GM12878 (cell line): Measurements from ENCODE around the gene TEAD4. TPM values are rescaled to one million over a fixed set of nuclear protein-coding genes. Genes with fewer than 3 reads are reported as not detected.

Source experiments
- ATAC-seq: fragments of 200-7000 bp; cut with Tn5 transposase; 3 replicates; pipeline ENCODE4 v1.9.1; 2020; ENCODE audit warnings: mild to moderate bottlenecking, moderate library complexity
- BruUV-seq: library from RNA; stranded (reverse); fragments of 400-500 nt; replicated peaks from 2 replicates; lab custom pipeline; 2021; lab: Mats Ljungman, UMichigan
- CTCF ChIA-PET: fragments of 300-600 bp; sonication (Branson Sonifier 250); formaldehyde crosslinking; extraction: SDS; loops from one replicate; lab custom pipeline; 2021; ENCODE audit warnings: inconsistent platforms; lab: Yijun Ruan, JAX
- POLR2A ChIA-PET: fragments of 350-600 bp; formaldehyde crosslinking; extraction: SDS; loops from one replicate; lab custom pipeline; 2021; ENCODE audit warnings: inconsistent platforms; lab: Charles Lee
- RAD21 ChIA-PET: fragments of 300-600 bp; sonication (Branson Sonifier 250); formaldehyde crosslinking; loops from one replicate; lab custom pipeline; 2023; ENCODE audit warnings: antibody characterized with exemption; ENCODE audit not compliant: unreplicated experiment; lab: Charles Lee
- SMC1A ChIA-PET: fragments of 300-600 bp; sonication (Branson Sonifier 250); formaldehyde crosslinking; loops from one replicate; lab custom pipeline; 2023; ENCODE audit not compliant: unreplicated experiment, uncharacterized antibody; lab: Charles Lee
- DNase-seq: peaks from one replicate; pipeline ENCODE4 v3.0.0-alpha.2; 2011; ENCODE audit warnings: low read depth, low spot score
- FAIRE-seq: peaks from 3 replicates; lab custom pipeline; 2011; peaks lifted over from hg19 to GRCh38; lab: Jason Lieb, UNC
- H2AFZ ChIP-seq: 2 replicates; pipeline ENCODE4 v1.6.0; 2011; ENCODE audit warnings: low read depth, low read length, control low read depth; ENCODE audit not compliant: control insufficient read depth
- H3K27ac ChIP-seq: 2 replicates; pipeline ENCODE4 v1.5.1; 2011; ENCODE audit warnings: control low read depth; ENCODE audit not compliant: control insufficient read depth, insufficient read depth
- H3K27me3 ChIP-seq, 2 experiments: replicated peaks in 1 of 2; 2 replicates each; pipeline versions ENCODE4 v1.6.0 to v1.6.1; 2011; ENCODE audit warnings: low read length in 1 of 2; ENCODE audit not compliant: control insufficient read depth in 2 of 2, insufficient read depth in 2 of 2
- H3K36me3 ChIP-seq, 2 experiments: 2 replicates each; pipeline ENCODE4 v1.5.1; 2011; ENCODE audit warnings: low read length in 1 of 2; ENCODE audit not compliant: control insufficient read depth in 2 of 2, insufficient read depth in 2 of 2
- H3K4me1 ChIP-seq: 2 replicates; pipeline ENCODE4 v1.6.1; 2011; ENCODE audit warnings: mild to moderate bottlenecking, low read length, moderate library complexity, mixed read lengths; ENCODE audit not compliant: control insufficient read depth, insufficient read depth
- H3K4me2 ChIP-seq: 2 replicates; pipeline ENCODE4 v1.6.0; 2011; ENCODE audit warnings: control low read depth; ENCODE audit not compliant: control insufficient read depth, insufficient read depth
- H3K4me3 ChIP-seq: fragments of 200-600 bp; sonication (generic); 2 replicates; pipeline ENCODE4 v1.5.1; 2016
- H3K79me2 ChIP-seq: 2 replicates; pipeline ENCODE4 v1.6.0; 2011; ENCODE audit warnings: low read length; ENCODE audit not compliant: control insufficient read depth, insufficient read depth
- H3K9ac ChIP-seq: 2 replicates; pipeline ENCODE4 v1.8.0; 2011; ENCODE audit warnings: low read length, control low read depth, mixed read lengths; ENCODE audit not compliant: control insufficient read depth, insufficient read depth
- H3K9me3 ChIP-seq: replicated peaks from 3 replicates; pipeline ENCODE4 v1.5.1; 2011; ENCODE audit warnings: mild to moderate bottlenecking, low read length; ENCODE audit not compliant: control insufficient read depth, insufficient read depth
- H4K20me1 ChIP-seq: 2 replicates; pipeline ENCODE4 v1.6.0; 2011; ENCODE audit not compliant: control insufficient read depth, insufficient read depth
- CHD1 ChIP-seq: IDR thresholded peaks from 2 replicates; pipeline ENCODE4 v1.6.1; 2012; ENCODE audit warnings: low read depth, low read length, improper control_type of control experiment
- CREM ChIP-seq: IDR thresholded peaks from 2 replicates; pipeline ENCODE4 v1.6.1; 2014; ENCODE audit warnings: antibody characterized with exemption, low read depth
- FOS ChIP-seq: IDR thresholded peaks from 3 replicates; pipeline ENCODE4 v1.6.1; 2011; ENCODE audit warnings: borderline replicate concordance; ENCODE audit not compliant: insufficient read length; ENCODE audit errors: extremely low read depth
- IRF4 ChIP-seq: IDR thresholded peaks from 2 replicates; pipeline ENCODE4 v1.6.1; 2011; ENCODE audit warnings: low read depth, low read length
- KAT2A ChIP-seq: conservative IDR thresholded peaks from 2 replicates; pipeline ENCODE4 v1.6.1; 2011; ENCODE audit warnings: low read depth, low read length; ENCODE audit not compliant: control insufficient read depth
- MAX ChIP-seq: IDR thresholded peaks from 2 replicates; pipeline ENCODE4 v1.6.1; 2012; ENCODE audit warnings: low read depth, low read length, improper control_type of control experiment
- SMAD5 ChIP-seq: IDR thresholded peaks from 2 replicates; pipeline ENCODE4 v1.6.1; 2016; ENCODE audit warnings: antibody characterized with exemption, low read depth
- SMARCA5 ChIP-seq: fragments of 450-650 bp; IDR thresholded peaks from 2 replicates; pipeline ENCODE4 v1.6.1; 2017; ENCODE audit warnings: mild to moderate bottlenecking
- SP1 ChIP-seq: IDR thresholded peaks from one replicate; pipeline ENCODE4 v1.6.1; 2011; ENCODE audit warnings: low read depth, low read length
- SRF ChIP-seq, 2 experiments: IDR thresholded peaks; 2 replicates each; pipeline ENCODE4 v1.6.1; 2011; ENCODE audit warnings: low read depth in 2 of 2, low read length in 2 of 2, mild to moderate bottlenecking in 1 of 2, moderate library complexity in 1 of 2
- SUPT20H ChIP-seq: IDR thresholded peaks from 2 replicates; pipeline ENCODE4 v1.6.1; 2011; ENCODE audit warnings: low read depth, mild to moderate bottlenecking, low read length, moderate library complexity, borderline replicate concordance; ENCODE audit not compliant: control insufficient read depth
- TAF1 ChIP-seq: IDR thresholded peaks from 2 replicates; pipeline ENCODE4 v1.6.1; 2011; ENCODE audit warnings: mild to moderate bottlenecking, low read depth, low read length, borderline replicate concordance
- TARDBP ChIP-seq: IDR thresholded peaks from 2 replicates; pipeline ENCODE4 v1.6.1; 2016; ENCODE audit warnings: borderline replicate concordance
- TCF12 ChIP-seq: IDR thresholded peaks from 2 replicates; pipeline ENCODE4 v1.6.1; 2011; ENCODE audit warnings: low read depth, mild to moderate bottlenecking, low read length
- ZBTB11 ChIP-seq: fragments of 450-650 bp; formaldehyde crosslinking; IDR thresholded peaks from 2 replicates; pipeline ENCODE4 v1.5.0; 2022; ENCODE audit warnings: mild to moderate bottlenecking, missing genetic modification characterization
- ZZZ3 ChIP-seq: IDR thresholded peaks from 2 replicates; pipeline ENCODE4 v1.6.1; 2011; ENCODE audit warnings: low read depth; ENCODE audit not compliant: control insufficient read depth, insufficient read length
- WGBS: methylation state at CpG from one replicate; pipeline ENCODE4 v1.1.6; 2016; ENCODE audit warnings: low lambda C conversion rate; ENCODE audit not compliant: insufficient replicate concordance, insufficient coverage; ENCODE audit errors: missing lambda C conversion rate; 5-methylcytosine and 5-hydroxymethylcytosine counted together
- in situ Hi-C: fragments of 300-500 bp; cut with MboI; formaldehyde crosslinking; loops from 9 replicates; pipeline ENCODE4 v1.14.3; 2018; ENCODE audit warnings: mixed read lengths
- intact Hi-C: fragments of 100-400 bp; cut with micrococcal nuclease; formaldehyde crosslinking; loops from one replicate; pipeline ENCODE4 v1.14.2; 2022; ENCODE audit not compliant: unreplicated experiment
- polyA plus RNA-seq, 11 experiments: library from polyadenylated mRNA; depleted of rRNA in 4 of 11; unstranded in 6 of 11; stranded (reverse) in 5 of 11; fragments of >200 nt; fragmentation: Nextera tagmentation in 4 of 11; fragmentation: Illumina TruSeq in 1 of 11; extraction: Ambion mirVana in 4 of 11; extraction: Trizol in 1 of 11; gene quantifications; 1 replicate in 1 of 11; 2 replicates in 10 of 11; pipeline versions ENCODE4 v1.2.1 to v1.2.3, GENCODE V29; 2011 to 2016; ENCODE audit warnings: inconsistent platforms in 2 of 11, missing spikeins in 2 of 11, low read depth in 1 of 11
- total RNA-seq, 4 experiments: library from RNA; depleted of rRNA in 3 of 4; stranded (reverse); fragments of >200 nt in 3 of 4; fragmentation: Illumina TruSeq in 1 of 4; extraction: Trizol in 1 of 4; gene quantifications; 2 replicates each; pipeline versions ENCODE4 v1.2.1 to v1.2.3, GENCODE V29; 2013 to 2021
- TF ChIP-seq, protein P1 (sequence below): fragments of 450-650 bp; conservative IDR thresholded peaks from 2 replicates; pipeline ENCODE4 v1.6.1; 2017; ENCODE audit warnings: mild to moderate bottlenecking, moderate library complexity

The TEAD4 gene
- total and polyA plus RNA-seq, 10 of the 15 experiments (the other 5 are each of a cell fraction or from before 2014, with no cell fraction given): 0.04 to 0.68 (median 0.31) TPM; not detected in 4

GRCh38 chr12:2979806-2980205 lies 20.6 kb downstream of the TEAD4 start:
- in situ Hi-C loops: no loop called here
- POLR2A ChIA-PET: no interaction called here
- intact Hi-C loops: no loop called here
- Histone ChIP-seq H3K4me2 (no peak overlapping the region), H3K9ac (no peak overlapping the region), H3K36me3 (no peaks in the 10 kb centered on the region), H3K79me2 (no peaks in the 10 kb centered on the region), H3K27ac (no peak overlapping the region), H3K27me3 (no peaks in the 10 kb centered on the region; a peak in 1 of 4 replicates), H3K4me1 (no peaks in the 10 kb centered on the region), H2AFZ (no peak overlapping the region), H3K9me3 (no peaks in the 10 kb centered on the region), H4K20me1 (no peaks in the 10 kb centered on the region), H3K4me3 (no peak overlapping the region)
- no TSS peak for BruUV-seq
- DNase-seq (no peak), ATAC-seq (no peak), FAIRE-seq (no peak)
- CTCF ChIA-PET: no interaction called here
- SMC1A ChIA-PET: no interaction called here
- RAD21 ChIA-PET: no interaction called here
- TF ChIP-seq SMAD5: no peak
- no peak for TF ChIP-seq SRF (IDR thresholded peaks at IDR 0.05; ENCODE audit: low read depth in 2 of 2, low read length in 2 of 2)
- no peak for TF ChIP-seq CHD1
- TF ChIP-seq ZZZ3: no peak
- TF ChIP-seq SUPT20H: no peak
- no peak for TF ChIP-seq CREM
- TF ChIP-seq KAT2A: no peak
- no peak for TF ChIP-seq MAX
- TF ChIP-seq TAF1: no peak
- no peak for TF ChIP-seq TCF12
- no peak for TF ChIP-seq ZBTB11 (CRISPR knock-in tag)
- no peak for TF ChIP-seq IRF4
- TF ChIP-seq SMARCA5: no peak
- TF ChIP-seq SP1: no peak
- no peak for TF ChIP-seq TARDBP
- no peak for TF ChIP-seq FOS
- TF ChIP-seq, protein P1, sequence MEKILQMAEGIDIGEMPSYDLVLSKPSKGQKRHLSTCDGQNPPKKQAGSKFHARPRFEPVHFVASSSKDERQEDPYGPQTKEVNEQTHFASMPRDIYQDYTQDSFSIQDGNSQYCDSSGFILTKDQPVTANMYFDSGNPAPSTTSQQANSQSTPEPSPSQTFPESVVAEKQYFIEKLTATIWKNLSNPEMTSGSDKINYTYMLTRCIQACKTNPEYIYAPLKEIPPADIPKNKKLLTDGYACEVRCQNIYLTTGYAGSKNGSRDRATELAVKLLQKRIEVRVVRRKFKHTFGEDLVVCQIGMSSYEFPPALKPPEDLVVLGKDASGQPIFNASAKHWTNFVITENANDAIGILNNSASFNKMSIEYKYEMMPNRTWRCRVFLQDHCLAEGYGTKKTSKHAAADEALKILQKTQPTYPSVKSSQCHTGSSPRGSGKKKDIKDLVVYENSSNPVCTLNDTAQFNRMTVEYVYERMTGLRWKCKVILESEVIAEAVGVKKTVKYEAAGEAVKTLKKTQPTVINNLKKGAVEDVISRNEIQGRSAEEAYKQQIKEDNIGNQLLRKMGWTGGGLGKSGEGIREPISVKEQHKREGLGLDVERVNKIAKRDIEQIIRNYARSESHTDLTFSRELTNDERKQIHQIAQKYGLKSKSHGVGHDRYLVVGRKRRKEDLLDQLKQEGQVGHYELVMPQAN: no peak
- 27% methylated on average over 4 of the region's 4 CpGs for WGBS
